ENCODE measurements around the gene PLPP3. TPM values are rescaled to one million over a fixed set of nuclear protein-coding genes. Genes with fewer than 3 reads are reported as not detected.

PLPP3 gene
- polyA plus RNA-seq, 3 donors: 0.21 to 0.32 TPM; not detected in 1

- no peak overlapping the region for H3K4me3 Mint-ChIP-seq
- Histone ChIP-seq H3K4me3 (replicated peaks in 1 of 3; ENCODE audit: low read depth in 2 of 3, low read length in 3 of 3) (no peak overlapping the region), H3K79me2 (ENCODE audit: insufficient read depth, low read length) (no peaks in the 10 kb centered on the region), H3K9me3 (replicated peaks in 1 of 2; ENCODE audit: control insufficient read depth in 1 of 2, insufficient read depth in 1 of 2, low read length in 2 of 2) (no peaks in the 10 kb centered on the region), H3K36me3 (replicated peaks in 1 of 2; ENCODE audit: control insufficient read depth in 1 of 2, insufficient read depth in 2 of 2, low read length in 2 of 2) (no peaks in the 10 kb centered on the region), H3K4me1 (ENCODE audit: control insufficient read depth in 1 of 2, insufficient read depth in 2 of 2, low read length in 2 of 2) (no peaks in the 10 kb centered on the region), H3K9ac (ENCODE audit: insufficient read depth, low read length, poor library complexity, severe bottlenecking) (no peak overlapping the region), H3K27ac (ENCODE audit: low read depth in 1 of 2, low read length in 2 of 2) (no peak overlapping the region), H3K27me3 (ENCODE audit: control insufficient read depth in 2 of 2, insufficient read depth in 2 of 2, low read length in 2 of 2) (peaks cover 6 to 9% of the 10 kb centered on the region in 2 donors), H4K20me1 (ENCODE audit: insufficient read depth, low read length) (no peaks in the 10 kb centered on the region), H3K4me2 (replicated peaks; ENCODE audit: extremely low read depth, low read length, poor library complexity, severe bottlenecking) (no peak overlapping the region), H2AFZ (ENCODE audit: insufficient read depth, low read depth, low read length, poor library complexity, severe bottlenecking) (no peak overlapping the region)
- peaks cover 3 to 21% (median 18%) of the 10 kb centered on the region in 3 donors for H3K27me3 Mint-ChIP-seq (ENCODE audit: low read depth in 3 of 3)
- peaks cover 0 to 1% (median 0%) of the 10 kb centered on the region in 7 donors for H3K9me3 Mint-ChIP-seq
- WGBS (ENCODE audit: insufficient coverage): 86% methylated on average over 1 of the region's 2 CpGs
- no peak for TF ChIP-seq CTCF (IDR thresholded peaks at IDR 0.05)
- DNase-seq: no peak
- no peaks in the 10 kb centered on the region for H3K4me1 Mint-ChIP-seq
- no peak overlapping the region for H3K27ac Mint-ChIP-seq
- intact Hi-C loops (cut with micrococcal nuclease): no loop called here
- H3K36me3 Mint-ChIP-seq: peaks cover 0 to 5% of the 10 kb centered on the region in 2 donors
Measured at GRCh38 chr1:56539520-56539931, 39.8 kb downstream of the PLPP3 start.

GRCh38 chr1:56538532-56538931 is 40.8 kb downstream of the PLPP3 start:
- no peak overlapping the region for H3K4me2 ChIP-seq (replicated peaks; ENCODE audit: extremely low read depth, low read length, poor library complexity, severe bottlenecking)
- H3K27me3 Mint-ChIP-seq (ENCODE audit: low read depth in 3 of 3): peaks cover 3 to 25% (median 16%) of the 10 kb centered on the region in 3 donors
- no peak overlapping the region for H3K9ac ChIP-seq (ENCODE audit: insufficient read depth, low read length, poor library complexity, severe bottlenecking)
- no peaks in the 10 kb centered on the region for H4K20me1 ChIP-seq (ENCODE audit: insufficient read depth, low read length)
- DNase-seq: no peak
- no peak overlapping the region for H3K27ac ChIP-seq (ENCODE audit: low read depth in 1 of 2, low read length in 2 of 2)
- peaks cover 0 to 1% (median 0%) of the 10 kb centered on the region in 7 donors for H3K9me3 Mint-ChIP-seq
- no peak for TF ChIP-seq CTCF (IDR thresholded peaks at IDR 0.05)
- peaks cover 0 to 9% of the 10 kb centered on the region in 2 donors for H3K36me3 Mint-ChIP-seq
- H3K79me2 ChIP-seq (ENCODE audit: insufficient read depth, low read length): no peaks in the 10 kb centered on the region
- H3K4me3 Mint-ChIP-seq: no peak overlapping the region
- H3K9me3 ChIP-seq (replicated peaks in 1 of 2; ENCODE audit: control insufficient read depth in 1 of 2, insufficient read depth in 1 of 2, low read length in 2 of 2): no peaks in the 10 kb centered on the region
- H3K4me3 ChIP-seq (replicated peaks in 1 of 3; ENCODE audit: low read depth in 2 of 3, low read length in 3 of 3): no peak overlapping the region
- H3K4me1 Mint-ChIP-seq: no peaks in the 10 kb centered on the region
- H3K36me3 ChIP-seq (replicated peaks in 1 of 2; ENCODE audit: control insufficient read depth in 1 of 2, insufficient read depth in 2 of 2, low read length in 2 of 2): no peaks in the 10 kb centered on the region
- no peak overlapping the region for H3K27ac Mint-ChIP-seq
- intact Hi-C loops (cut with micrococcal nuclease): no loop called here
- WGBS (ENCODE audit: insufficient coverage): 82% methylated on average over 2 of the region's 3 CpGs
- no peak overlapping the region for H2AFZ ChIP-seq (ENCODE audit: insufficient read depth, low read depth, low read length, poor library complexity, severe bottlenecking)
- H3K4me1 ChIP-seq (ENCODE audit: control insufficient read depth in 1 of 2, insufficient read depth in 2 of 2, low read length in 2 of 2): no peaks in the 10 kb centered on the region
- peaks cover 9% of the 10 kb centered on the region in 2 donors for H3K27me3 ChIP-seq (ENCODE audit: control insufficient read depth in 2 of 2, insufficient read depth in 2 of 2, low read length in 2 of 2)
